GM21825 (cell line): ENCODE results near the gene LAMB4.

Source experiments
- ATAC-seq: cut with Tn5 transposase; IDR thresholded peaks from one replicate; pipeline ENCODE4 v1.9.1; 2021; ENCODE audit warnings: mild to moderate bottlenecking, moderate library complexity; ENCODE audit not compliant: unreplicated experiment

Gene LAMB4

DNA sequence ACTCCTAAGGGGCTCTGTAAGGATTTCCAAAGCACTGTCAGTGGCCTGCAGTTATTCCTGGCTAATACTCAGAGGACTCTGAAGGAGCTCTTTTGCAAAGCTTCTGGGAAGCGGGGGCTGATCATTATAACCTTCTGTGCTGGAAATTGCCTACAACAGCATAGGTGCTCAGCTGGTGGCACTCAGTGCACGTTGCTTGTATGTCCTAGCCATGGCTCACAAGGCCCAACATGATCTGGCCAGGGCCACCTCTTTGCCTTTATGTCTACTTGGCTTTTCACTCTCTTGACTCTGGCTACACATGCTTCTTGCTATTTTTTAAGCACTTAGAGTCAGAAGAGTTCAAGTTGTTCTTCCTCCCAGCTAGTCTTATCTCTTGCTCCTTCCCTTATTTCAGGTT is 17.5 kb downstream of the LAMB4 start:
- ATAC-seq, result no peak

DNA sequence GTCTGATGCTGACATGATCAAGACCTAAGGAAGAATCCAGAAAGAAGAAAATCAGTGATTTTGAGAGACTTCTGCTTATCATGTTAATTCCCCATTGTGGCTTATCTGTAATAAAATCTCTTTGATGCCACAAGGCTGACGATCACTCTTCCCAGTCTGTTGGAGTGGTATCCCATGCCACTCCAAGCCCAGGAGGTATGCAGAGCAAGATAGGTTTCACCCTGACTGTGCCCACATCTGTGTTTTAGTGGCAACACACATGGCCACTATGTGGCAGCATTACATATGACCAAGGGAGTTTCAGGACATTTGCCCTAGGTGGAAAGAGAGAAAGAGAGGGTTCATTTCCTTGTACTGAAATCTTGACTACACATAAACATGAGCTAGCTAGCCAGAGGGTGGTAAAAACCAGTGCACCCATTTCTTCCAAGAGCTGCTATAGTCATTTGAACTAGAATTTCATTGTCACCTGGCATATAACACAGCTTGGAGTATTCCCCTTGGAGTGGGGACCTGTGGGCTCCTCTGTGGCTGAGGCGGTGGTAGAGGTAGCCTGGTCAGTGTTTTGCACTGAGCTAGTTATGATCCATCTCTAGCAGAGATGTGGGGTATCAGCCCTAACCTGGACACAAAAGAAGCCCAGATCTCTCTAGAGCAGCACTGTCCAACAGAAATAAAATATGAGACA is 20.8 kb downstream of the LAMB4 start:
- peak; percentile 72 for ATAC-seq

DNA sequence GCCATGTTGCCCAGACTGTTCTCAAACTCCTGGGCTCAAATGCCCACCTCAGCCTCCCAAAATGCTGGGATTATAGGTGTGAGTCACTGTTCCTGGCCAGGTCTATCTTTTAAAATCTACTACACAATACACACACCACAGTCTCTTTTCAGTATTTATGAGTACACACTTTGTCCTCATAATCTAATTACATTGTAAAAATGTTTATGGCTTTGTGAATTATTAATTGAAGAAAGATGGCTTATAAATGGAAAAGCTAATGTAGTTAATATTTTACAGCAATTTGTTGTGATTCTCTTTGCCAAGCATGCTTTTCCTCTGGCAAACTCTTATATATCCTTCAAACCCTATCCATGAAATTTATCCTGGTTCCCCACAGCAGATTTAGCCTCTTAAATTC is 22.0 kb downstream of the LAMB4 start:
- ATAC-seq, result no peak

DNA sequence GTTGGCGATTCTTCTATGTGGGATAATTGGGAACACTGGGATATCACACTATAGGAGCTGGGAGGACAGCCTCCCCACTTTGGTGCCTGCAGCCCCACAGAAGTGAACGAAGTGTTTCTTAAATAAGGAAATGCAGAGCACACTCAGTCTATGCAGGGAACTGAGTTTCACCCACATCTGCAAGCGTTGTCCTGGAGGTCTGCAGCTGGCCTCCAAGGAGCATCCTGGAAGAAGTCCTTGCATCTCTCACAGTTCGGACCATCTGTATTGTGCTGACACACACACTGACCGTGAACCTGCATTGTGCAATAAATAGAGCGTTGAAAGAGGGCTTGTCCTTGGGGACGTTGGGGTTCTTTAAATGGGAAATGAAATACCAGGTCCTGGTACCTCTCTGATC is 25.8 kb downstream of the LAMB4 start:
- ATAC-seq, result no peak

DNA sequence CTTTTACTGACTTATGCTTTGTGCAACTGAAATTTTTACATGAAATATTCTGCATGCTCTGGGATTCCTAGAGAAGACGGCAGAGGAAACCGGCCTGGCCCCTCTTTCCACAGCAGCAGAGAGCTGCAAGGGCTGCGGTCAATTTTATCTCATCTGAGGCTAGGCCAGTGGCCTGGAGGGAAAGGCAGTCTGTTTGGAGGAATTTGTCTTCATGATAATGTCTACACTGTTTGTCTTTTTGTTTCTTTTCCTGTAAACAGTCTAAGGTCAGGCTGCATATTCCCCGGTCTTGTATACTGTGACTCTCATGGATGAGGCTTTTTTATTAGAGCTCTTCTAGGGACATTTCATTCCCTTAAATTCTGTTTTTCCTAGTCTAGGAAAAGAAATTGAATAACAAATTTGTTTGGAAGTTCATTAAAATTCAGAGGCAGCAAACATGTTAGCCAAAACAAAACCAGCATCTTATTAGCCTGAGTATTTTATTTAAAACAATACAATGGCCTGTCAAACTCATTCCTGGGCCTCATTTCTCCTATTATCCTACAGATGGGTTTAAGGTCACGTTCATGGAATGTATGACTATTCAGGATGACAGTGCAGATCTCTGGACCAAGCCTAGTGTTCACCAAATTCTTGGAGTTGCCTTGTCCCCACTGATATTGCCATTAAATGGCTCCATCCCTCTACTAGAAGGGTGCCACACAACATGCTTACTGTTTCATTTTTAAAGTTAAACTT is 26.4 kb downstream of the LAMB4 start:
- ATAC-seq, result no peak

DNA sequence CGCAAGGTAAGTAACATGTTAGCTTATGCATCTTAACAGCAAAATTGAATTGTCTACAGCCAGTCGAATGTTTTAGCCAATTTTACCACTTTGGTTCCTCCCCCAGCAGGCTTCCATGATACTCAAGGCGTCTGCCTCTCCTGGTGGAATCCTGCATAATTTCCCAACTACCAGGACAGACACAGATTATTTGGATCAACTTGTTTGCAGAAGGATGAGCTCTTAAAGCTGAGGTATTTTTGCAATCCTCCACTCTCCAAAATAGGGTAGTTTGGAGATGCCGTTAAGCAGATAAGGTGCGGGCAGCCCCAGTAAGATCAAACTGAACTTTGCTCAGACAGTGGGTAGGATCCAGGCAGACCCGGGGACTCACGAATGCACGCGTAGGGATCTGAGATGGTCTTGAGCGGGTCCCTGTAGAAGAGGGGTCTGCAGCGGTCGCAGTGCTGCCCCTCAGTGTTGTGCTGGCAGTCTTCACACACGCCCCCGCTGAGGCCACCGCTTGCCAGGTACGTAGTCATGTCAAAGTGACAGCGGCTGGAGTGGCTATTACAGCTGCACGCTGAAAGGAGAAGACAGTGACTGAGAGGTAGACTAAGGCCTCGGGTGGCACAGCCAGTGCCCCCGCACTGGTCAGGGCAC is 27.4 kb downstream of the LAMB4 start:
- no peak for ATAC-seq

DNA sequence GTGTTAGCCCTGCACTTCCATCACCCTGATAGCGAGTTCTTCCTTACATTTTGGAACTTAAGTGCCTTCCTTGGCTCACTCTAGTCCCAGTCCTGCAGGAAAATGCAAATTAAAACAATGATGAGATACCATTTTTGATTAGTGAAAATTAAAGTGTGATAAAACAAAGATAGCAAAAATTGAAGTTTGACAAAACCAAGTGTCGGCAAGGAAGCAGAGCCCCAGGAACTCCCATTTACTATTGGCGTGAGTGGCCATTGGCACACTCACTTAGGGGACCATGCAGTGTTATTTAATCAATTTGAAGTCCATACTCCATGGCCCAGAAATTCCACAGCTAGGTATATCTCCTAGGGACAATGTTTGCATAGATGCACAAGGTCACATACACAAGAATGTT is 28.4 kb downstream of the LAMB4 start:
- ATAC-seq, result no peak

DNA sequence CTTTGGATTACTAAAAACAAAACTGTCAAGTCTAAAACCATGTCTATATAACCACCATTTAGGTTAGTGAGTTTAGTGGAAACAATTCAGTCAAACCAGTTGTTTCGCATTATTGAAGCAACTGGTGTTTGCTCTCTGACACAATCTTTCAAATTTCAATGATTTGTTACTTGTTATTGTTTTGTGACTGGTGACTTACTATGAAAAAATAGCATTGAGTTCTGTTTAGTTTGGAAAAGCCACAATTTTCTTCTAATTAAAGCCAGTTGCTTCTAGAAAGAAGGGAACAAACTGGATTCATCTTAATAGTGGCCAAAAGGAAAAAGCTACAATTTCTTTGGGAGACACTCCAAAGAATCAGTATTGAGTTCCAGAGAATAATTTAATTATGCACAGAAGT is 30.4 kb downstream of the LAMB4 start:
- no peak for ATAC-seq

DNA sequence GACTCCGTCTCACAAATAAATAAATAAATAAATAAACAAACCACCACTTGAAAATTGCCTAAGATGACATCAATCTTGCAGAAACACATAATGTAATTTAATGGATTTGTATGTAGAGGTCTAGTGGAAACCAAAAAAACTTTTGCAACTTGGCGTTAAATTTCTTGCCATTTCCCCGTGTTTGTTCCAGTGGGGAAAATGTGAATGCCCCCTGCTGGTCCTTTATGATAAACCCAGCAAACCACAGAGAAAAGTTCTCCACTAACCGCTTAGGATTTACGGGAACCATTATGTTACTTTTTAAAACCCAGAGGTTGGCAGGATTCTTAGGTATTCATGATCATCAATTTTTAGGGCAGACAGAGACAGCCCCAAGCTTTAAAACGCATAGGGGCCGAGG is 32.5 kb downstream of the LAMB4 start:
- no peak for ATAC-seq

DNA sequence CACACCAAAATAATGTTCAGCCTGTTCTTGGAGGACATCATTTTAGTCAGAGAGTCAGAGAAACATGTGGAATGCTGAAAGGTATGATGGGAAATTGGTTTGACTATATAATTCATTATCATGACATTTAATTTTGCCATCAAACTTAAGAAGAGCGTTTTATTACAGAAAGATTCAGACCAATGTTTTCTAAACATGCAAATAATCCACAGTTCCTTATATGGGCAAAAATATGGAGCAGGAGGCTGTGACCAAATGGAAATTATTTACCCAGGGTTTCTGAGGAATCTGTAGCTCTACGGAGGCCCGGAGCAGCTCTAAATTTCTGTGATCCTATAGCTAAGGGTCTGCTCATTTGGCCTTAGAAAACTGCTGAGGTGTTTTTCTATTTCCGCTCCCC is 33.2 kb downstream of the LAMB4 start:
- ATAC-seq, result no peak

DNA sequence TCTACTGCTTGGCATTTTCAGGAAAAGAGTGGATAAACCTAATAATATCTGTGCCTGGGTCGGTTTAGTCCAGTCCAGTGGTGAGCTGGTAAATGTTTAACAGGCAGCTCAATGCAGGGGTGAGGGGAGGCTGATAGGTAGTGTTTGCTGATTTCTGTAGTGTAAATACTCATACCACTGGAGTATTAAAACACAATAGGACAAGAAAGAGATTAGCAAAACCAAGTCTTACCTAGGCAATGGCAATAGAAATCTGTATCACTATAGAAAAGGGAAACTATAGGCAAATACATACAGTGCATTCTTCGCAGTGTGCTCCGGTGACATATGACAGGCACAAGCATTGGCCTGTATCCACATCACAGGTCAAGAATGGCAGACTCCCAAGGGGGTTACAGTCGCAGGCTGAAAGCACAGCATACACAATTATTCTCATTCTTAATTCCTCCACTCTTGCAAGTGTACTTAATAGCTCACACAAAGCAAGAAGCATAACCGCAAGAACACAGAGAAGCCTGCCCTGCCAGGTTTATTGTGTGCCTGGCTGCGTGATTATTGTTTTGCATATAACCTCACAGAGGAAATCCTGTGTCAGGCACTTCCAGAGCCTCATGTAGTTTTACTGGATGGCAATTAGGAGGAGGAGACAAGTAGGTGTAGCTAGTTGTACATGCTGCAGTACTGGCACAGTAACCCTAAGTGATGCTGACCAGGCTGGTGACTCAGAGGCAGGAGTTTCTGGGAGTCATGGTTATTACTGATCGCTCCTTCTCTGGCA is 35.0 kb downstream of the LAMB4 start:
- ATAC-seq, result peak; percentile 52

DNA sequence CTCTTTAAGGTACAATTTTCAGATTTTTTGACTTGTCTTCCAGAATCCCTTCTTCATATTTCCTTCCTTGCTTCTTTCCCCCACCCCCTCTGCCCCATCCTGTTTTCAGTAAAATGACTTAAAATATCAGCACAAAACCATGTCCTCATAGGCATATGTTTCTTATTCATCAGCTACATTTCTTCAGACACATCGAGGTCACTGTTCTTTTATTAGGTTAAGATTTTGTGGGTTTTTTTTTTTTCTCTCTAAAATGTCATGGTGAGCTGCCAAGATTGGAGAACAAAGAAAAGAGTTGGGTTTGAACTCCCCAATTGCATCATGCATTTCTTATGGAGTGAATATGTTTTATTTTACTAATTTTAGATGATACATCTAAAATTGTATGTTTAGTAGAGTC is 35.8 kb downstream of the LAMB4 start:
- no peak for ATAC-seq

DNA sequence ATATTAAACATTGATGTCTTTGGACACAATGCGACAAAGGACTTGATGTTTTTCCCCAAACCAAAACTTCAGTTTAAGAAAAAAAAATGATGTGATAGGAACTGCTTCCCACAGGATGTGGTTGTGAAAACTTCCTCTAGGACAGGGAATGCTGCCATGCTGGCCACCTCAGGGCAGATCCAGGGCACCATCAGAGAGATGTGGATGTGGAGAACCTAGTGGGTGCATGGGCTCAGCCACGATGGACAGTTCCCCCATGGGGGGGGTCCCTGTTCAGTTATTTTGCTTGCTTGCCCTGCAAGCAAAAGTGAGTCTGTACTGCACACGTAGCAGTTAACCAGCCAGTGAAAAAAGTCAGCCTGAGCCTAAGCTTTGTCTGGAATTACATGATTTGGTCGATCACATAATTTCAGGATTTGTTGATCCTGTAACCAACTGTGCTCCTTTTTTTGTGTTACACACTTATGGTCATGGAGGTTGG is 36.3 kb downstream of the LAMB4 start:
- ATAC-seq, result no peak

DNA sequence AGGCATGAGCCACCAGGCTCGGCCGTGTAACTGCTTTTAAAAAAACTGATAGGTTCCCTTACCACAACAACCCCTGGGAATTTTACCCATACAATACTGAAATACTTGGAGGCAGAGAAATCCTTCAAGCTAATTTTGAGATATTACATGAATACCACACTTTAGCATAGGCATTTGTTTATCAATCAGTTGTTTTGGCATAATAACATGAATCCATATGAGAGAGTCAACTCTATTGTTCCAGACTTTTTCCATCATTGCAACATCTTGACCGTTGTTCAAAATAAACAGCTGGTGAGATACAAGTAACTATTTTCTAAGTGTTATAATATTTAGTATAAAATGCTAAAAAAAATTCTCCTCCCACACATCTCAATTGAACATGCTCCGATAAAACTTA is 36.8 kb downstream of the LAMB4 start:
- ATAC-seq, result no peak

DNA sequence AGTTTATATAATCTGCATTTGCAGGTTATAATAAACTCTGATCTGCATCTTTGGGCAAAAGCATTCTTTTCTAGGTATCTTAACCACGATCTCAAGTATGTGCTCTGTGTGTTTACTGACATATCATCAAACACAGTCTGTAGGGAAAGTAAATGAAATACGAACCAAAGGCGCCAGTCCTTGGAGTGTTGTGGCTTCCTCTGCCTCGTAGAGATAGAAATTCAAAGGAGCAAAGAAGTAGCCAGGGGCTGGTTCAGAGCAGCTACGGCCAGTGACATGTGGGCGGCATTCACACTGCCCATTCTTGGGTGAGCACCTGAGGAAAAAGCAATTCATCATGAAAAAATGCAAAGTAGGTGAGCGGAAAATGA is 38.7 kb downstream of the LAMB4 start:
- ATAC-seq, result no peak

DNA sequence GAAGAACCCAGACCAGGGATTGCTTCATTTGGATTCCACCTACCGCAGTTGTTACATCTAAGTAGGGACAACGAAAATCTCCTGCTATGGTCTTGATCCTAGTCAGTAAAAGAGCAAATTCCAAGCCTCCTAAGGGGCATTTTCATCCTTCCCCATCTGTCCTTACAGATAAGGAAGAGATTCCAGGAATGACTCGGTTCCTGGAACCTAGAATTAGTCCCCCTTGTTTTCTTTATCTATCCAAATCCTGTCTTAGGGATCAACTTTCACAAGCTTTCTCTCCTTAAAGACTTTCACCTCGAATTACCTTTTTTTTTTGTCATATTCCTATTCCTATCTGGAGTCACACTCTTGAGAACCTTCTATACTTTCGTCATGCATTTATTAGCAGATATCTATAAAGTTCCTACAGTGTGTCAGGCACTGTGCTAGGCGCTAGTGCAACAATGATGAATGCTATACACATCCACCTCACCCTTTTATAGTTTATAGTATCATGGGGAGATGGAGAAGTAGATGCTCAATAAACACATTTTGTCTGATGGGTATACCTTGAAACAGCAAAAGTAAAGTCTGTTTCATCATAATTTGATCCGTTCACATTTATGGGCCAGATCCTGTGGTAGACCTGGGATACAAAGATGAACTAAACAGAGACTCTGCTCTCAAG is 39.2 kb downstream of the LAMB4 start:
- no peak for ATAC-seq

DNA sequence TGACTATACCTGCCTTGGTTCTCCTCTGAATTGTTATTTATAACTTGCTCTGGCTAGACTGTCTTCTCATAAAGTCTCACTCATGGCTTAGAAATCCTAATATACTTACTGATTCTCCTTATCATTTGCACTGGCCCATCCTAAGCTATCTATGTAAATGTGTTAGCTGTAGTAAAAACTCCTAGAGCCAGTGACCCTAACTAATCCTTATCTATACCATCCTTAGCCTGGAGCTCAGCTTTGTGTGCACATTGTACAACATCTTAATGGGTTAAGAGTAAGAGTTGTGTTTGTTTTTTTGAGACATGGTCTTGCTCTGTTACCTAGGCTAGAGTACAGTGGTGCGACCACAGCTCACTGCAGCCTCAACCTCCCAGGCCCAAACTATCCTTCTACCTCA is 40.8 kb downstream of the LAMB4 start:
- ATAC-seq, result no peak

DNA sequence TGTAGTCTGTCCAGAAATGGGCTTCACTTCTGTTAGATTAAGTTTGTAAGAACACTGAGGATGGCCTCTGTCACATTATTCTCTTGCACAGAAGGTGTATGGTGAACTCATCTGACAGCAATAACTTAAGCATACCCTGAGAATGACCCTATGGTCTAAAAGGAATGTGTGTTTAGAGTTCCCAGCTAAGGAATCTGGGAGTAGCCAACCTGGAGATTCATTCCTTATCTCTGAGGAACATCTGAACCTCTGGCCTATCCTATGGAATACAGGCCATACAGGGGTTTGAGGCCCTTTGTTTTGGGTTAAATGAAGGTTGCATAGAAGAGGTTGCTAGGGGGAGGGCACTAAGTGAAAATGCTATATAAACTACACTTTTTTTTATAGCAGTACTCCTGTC is 41.4 kb downstream of the LAMB4 start:
- ATAC-seq, result no peak

DNA sequence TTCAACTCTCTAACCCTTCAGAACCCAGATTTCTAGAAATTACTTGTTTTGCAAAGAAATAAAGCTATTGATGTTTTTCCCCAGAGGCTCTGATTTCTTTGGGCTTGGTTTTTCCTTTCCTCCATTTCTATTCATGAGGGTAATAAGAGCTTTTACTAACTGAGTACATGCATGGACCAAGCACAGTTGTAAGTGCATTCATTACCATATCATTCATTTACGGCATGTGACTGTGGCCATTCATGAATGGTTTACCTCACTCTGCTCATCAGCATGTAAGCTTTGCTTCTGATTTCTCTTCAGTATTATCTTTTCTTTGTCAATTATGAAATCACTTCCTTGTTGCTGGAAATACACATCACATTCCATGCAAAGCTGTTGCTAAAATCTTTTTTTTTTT is 42.4 kb downstream of the LAMB4 start:
- no peak for ATAC-seq

DNA sequence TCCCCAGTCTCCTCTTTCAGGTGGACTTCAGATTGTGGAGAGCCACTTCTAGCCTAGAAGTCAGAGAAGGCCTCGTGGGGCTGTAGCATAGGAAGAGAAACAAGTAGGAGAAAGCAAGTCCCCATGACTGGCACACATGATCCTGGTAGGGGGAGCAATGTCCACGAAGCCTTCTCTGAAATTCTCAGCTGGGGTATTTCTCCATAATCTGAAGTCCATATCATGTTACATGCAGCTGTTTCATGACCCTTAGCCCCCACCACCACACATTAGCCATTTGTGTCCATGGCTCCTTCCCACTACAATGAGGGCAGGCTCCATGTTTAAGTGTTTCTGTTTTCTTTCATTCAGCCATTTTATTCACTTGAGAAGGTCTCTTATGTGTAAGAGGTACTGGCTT is 43.2 kb downstream of the LAMB4 start:
- no peak for ATAC-seq

DNA sequence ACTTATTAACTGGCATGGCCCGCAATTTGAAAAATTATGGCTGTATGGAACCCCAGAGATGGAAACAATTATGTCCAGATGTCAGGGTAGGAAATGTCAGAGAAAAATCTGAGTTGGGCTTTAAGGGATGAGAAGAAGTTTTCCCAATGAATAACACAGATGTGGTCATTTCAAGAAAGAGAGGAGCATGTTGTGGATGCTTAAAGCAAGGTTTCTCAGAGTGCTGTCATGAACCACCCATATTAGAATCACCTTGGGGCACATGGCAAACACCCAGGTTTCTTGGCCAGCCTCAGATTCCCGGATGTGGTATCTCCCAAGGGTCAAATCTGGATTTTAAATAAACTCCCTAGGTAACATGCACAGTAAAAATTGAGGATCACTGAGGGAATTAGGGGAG is 43.6 kb downstream of the LAMB4 start:
- no peak for ATAC-seq
